Suprapubic skin (tissue), 4 donors: ENCODE results near the gene LCNL1. TPM values are rescaled to one million over a fixed set of nuclear protein-coding genes. Genes with fewer than 3 reads are reported as not detected.

Experiments used
- DNase-seq, 2 donors: peaks; one replicate each; pipeline ENCODE4 v3.0.0-alpha.2; 2019; ENCODE audit warnings: low spot score in 2 of 2
- H3K27ac ChIP-seq: fragments of 200-600 bp; sonication (generic); one replicate; pipeline ENCODE4 v1.5.1; 2019
- H3K27me3 ChIP-seq: fragments of 200-600 bp; sonication (generic); one replicate; pipeline ENCODE4 v1.5.1; 2019
- H3K36me3 ChIP-seq: fragments of 200-600 bp; sonication (generic); one replicate; pipeline ENCODE4 v1.5.1; 2019
- H3K4me1 ChIP-seq: fragments of 200-600 bp; sonication (generic); one replicate; pipeline ENCODE4 v1.5.1; 2019
- H3K4me3 ChIP-seq: fragments of 200-600 bp; sonication (generic); one replicate; pipeline ENCODE4 v1.5.1; 2019; ENCODE audit warnings: mild to moderate bottlenecking
- H3K9me3 ChIP-seq: fragments of 200-600 bp; sonication (generic); one replicate; pipeline ENCODE4 v1.5.1; 2019
- CTCF ChIP-seq, 2 donors: fragments of 200-600 bp in 1 of 2; fragments of 450-650 bp in 1 of 2; sonication (generic) in 1 of 2; IDR thresholded peaks; one replicate each; pipeline ENCODE4 v1.5.1; 2016 to 2019; ENCODE audit warnings: antibody characterized with exemption in 2 of 2, mild to moderate bottlenecking in 1 of 2, moderate library complexity in 1 of 2
- EP300 ChIP-seq: sonication (generic); formaldehyde crosslinking; IDR thresholded peaks from one replicate; pipeline ENCODE4 v1.6.1; 2017; ENCODE audit warnings: antibody characterized with exemption
- POLR2A ChIP-seq, 2 donors: fragments of 450-650 bp; IDR thresholded peaks; one replicate each; pipeline ENCODE4 v1.6.1; 2017; ENCODE audit warnings: antibody characterized with exemption in 2 of 2, mild to moderate bottlenecking in 2 of 2, moderate library complexity in 2 of 2
- POLR2AphosphoS5 ChIP-seq, 3 donors: sonication (generic); formaldehyde crosslinking; IDR thresholded peaks; one replicate each; pipeline ENCODE4 v1.6.1; 2017; ENCODE audit warnings: antibody characterized with exemption in 3 of 3
- WGBS: methylation state at CpG from one replicate; pipeline ENCODE4 v1.1.5; 2018; 5-methylcytosine and 5-hydroxymethylcytosine counted together
- total RNA-seq, 4 donors: library from RNA; depleted of rRNA; stranded (reverse); fragments of >200 nt; gene quantifications; one replicate each; pipeline ENCODE4 v1.1.0, GENCODE V29; 2016

Gene LCNL1
- total RNA-seq, 4 donors from 2014 or later: 0.18 to 0.40 TPM; not detected in 2

GRCh38 chr9:137023157-137023556, 40.4 kb downstream of the LCNL1 start:
- no peaks in the 10 kb centered on the region for H3K27me3 ChIP-seq
- DNase-seq: no peak
- H3K9me3 ChIP-seq: no peaks in the 10 kb centered on the region
- no peak overlapping the region for H3K4me3 ChIP-seq
- H3K27ac ChIP-seq: no peak overlapping the region
- no peak for TF ChIP-seq EP300
- no peak for TF ChIP-seq POLR2AphosphoS5 (IDR thresholded peaks at IDR 0.05)
- TF ChIP-seq CTCF (IDR thresholded peaks at IDR 0.05): no peak
- no peak for TF ChIP-seq POLR2A (IDR thresholded peaks at IDR 0.05)
- peaks cover 12% of the 10 kb centered on the region for H3K36me3 ChIP-seq
- peaks cover 24% of the 10 kb centered on the region for H3K4me1 ChIP-seq
- WGBS: 75% methylated on average over 6 of the region's 7 CpGs

DNA sequence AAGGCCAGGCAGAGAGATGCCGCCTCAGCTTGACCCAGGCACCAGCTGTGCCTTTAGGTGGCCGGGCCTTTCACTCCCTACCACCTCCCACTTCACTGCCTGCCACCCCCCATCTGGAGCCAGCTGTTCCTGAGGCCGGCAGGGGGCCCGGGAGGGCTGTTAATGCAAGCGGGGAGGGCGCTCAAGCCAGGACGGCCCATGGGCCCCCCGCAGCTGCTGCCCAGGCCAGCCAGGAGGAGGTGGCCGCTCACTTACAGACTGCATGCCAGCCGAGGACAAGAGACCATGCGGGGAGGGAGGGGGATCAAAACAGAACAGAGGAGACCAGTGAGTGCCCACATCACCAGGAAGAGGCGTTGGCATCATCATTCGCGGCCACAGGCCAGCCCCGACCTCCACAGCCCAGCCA, 40.8 kb downstream of the LCNL1 start:
- no peaks in the 10 kb centered on the region for H3K9me3 ChIP-seq
- peaks cover 10% of the 10 kb centered on the region for H3K36me3 ChIP-seq
- 83% methylated on average over 15 of the region's 15 CpGs for WGBS
- no peaks in the 10 kb centered on the region for H3K27me3 ChIP-seq
- DNase-seq: no peak
- peaks cover 27% of the 10 kb centered on the region for H3K4me1 ChIP-seq
- TF ChIP-seq EP300: no peak
- no peak for TF ChIP-seq POLR2AphosphoS5 (IDR thresholded peaks at IDR 0.05)
- TF ChIP-seq CTCF (IDR thresholded peaks at IDR 0.05): no peak
- TF ChIP-seq POLR2A (IDR thresholded peaks at IDR 0.05): no peak
- no peak overlapping the region for H3K4me3 ChIP-seq
- H3K27ac ChIP-seq: no peak overlapping the region

GRCh38 chr9:137025517-137025966, 42.7 kb downstream of the LCNL1 start:
- TF ChIP-seq POLR2AphosphoS5 (IDR thresholded peaks at IDR 0.05) (no peak), CTCF (IDR thresholded peaks at IDR 0.05) (no peak), EP300 (no peak), POLR2A (IDR thresholded peaks at IDR 0.05) (no peak)
- DNase-seq: no peak
- Histone ChIP-seq H3K27ac (no peak overlapping the region), H3K4me1 (peaks cover 41% of the 10 kb centered on the region), H3K4me3 (no peak overlapping the region), H3K27me3 (no peaks in the 10 kb centered on the region), H3K36me3 (peaks cover 2% of the 10 kb centered on the region), H3K9me3 (no peaks in the 10 kb centered on the region)
- WGBS: 18% methylated on average over 9 of the region's 21 CpGs

DNA sequence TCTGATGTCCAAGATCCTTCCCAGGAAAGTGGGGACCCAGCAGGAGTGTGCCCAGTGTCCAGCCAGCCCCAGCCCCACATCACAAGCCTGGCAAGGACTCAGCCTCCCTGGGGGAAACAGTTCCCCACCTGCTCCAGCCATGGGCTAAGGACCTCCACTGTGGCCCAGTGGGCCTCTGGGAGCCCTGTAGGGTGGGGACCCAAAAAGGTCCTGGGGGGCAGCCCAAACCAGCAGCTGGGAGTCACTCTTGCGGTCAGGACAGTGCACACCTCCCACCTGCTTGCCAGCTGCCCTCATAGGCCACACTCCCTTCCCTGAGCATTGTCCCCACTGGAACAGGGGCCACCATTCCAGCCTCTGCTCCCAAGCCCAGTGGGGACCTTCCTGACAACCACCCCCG, 43.6 kb downstream of the LCNL1 start:
- Histone ChIP-seq H3K4me3 (no peak overlapping the region), H3K4me1 (peaks cover 45% of the 10 kb centered on the region), H3K27ac (no peak overlapping the region), H3K9me3 (no peaks in the 10 kb centered on the region), H3K27me3 (no peaks in the 10 kb centered on the region), H3K36me3 (no peaks in the 10 kb centered on the region)
- TF ChIP-seq POLR2AphosphoS5 (IDR thresholded peaks at IDR 0.05) (no peak), CTCF (IDR thresholded peaks at IDR 0.05) (no peak), POLR2A (IDR thresholded peaks at IDR 0.05) (no peak), EP300 (no peak)
- whole genome bisulfite sequencing: 100% methylated on average over 1 of the region's 2 CpGs
- no peak for DNase-seq

DNA sequence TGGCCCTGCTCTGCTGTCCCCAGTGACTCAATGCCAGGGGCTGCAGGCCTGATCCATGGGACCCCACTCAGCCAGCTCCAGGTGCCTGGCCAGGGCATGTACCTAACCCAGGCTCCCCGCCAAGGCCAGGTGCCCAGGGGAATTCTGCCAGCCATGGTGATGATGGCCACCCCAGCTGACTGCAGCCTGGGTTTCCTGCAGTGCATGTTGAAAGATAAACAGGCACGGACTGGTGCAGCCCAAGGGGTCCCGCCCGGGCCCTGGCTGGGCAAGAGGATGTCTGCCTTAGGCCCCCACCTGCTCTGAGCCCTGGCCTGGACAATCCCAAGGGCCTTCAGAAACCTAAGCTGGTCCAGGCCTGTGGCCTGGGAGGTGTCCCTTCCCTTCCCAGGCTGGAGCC, 44.0 kb downstream of the LCNL1 start:
- no CpG with 5 or more reads among the region's 4 CpGs for WGBS
- TF ChIP-seq CTCF (IDR thresholded peaks at IDR 0.05): no peak
- no peak for TF ChIP-seq POLR2A (IDR thresholded peaks at IDR 0.05)
- no peak for TF ChIP-seq POLR2AphosphoS5 (IDR thresholded peaks at IDR 0.05)
- no peak for TF ChIP-seq EP300
- Histone ChIP-seq H3K4me3 (peak overlapping the region; percentile 66), H3K27me3 (no peaks in the 10 kb centered on the region), H3K27ac (no peak overlapping the region), H3K36me3 (no peaks in the 10 kb centered on the region), H3K4me1 (peaks cover 48% of the 10 kb centered on the region), H3K9me3 (no peaks in the 10 kb centered on the region)
- DNase-seq: no peak
